CD4-positive, CD25-positive, alpha-beta regulatory T cell (primary cell): Measurements from ENCODE around the gene TUT1. TPM values are rescaled to one million over a fixed set of nuclear protein-coding genes. Genes with fewer than 3 reads are reported as not detected.

Source experiments
- ATAC-seq, 2 donors: fragments of 150-1000 bp; cut with Tn5 transposase; one replicate each; pipeline ENCODE4 v1.10.0; 2021; ENCODE audit warnings: low read depth in 2 of 2, moderate number of reproducible peaks in 2 of 2, moderate library complexity in 1 of 2
- DNase-seq, 3 donors: peaks; one replicate each; pipeline versions ENCODE4 v3.0.0 to v3.0.0-alpha.2; 2012 to 2022; ENCODE audit warnings: mixed read lengths in 1 of 3
- H3K27ac ChIP-seq: one replicate; pipeline ENCODE4 v1.7.0; 2013; ENCODE audit warnings: mild to moderate bottlenecking, low read length; ENCODE audit not compliant: insufficient read depth, poor library complexity, severe bottlenecking
- H3K27me3 ChIP-seq: one replicate; pipeline ENCODE4 v1.7.0; 2013; ENCODE audit warnings: low read length; ENCODE audit not compliant: control insufficient read depth, insufficient read depth
- H3K36me3 ChIP-seq: one replicate; pipeline ENCODE4 v1.7.0; 2013; ENCODE audit warnings: mild to moderate bottlenecking, low read length, moderate library complexity; ENCODE audit not compliant: control insufficient read depth, insufficient read depth
- H3K4me1 ChIP-seq: 2 replicates; pipeline ENCODE4 v1.7.0; 2013; ENCODE audit warnings: mild to moderate bottlenecking, low read length; ENCODE audit not compliant: insufficient read depth, control insufficient read depth, poor library complexity, severe bottlenecking
- H3K4me3 ChIP-seq: one replicate; pipeline ENCODE4 v1.7.0; 2013; ENCODE audit warnings: low read depth, mild to moderate bottlenecking, low read length, moderate library complexity
- H3K9me3 ChIP-seq, 2 experiments: 1 replicate in 1 of 2; 2 replicates in 1 of 2; pipeline ENCODE4 v1.7.0; 2013; ENCODE audit warnings: low read length in 2 of 2, mild to moderate bottlenecking in 1 of 2, moderate library complexity in 1 of 2; ENCODE audit not compliant: control insufficient read depth in 2 of 2
- H3K27ac Mint-ChIP-seq, 3 donors: one replicate each; pipeline ENCODE4 v1.8.0; 2020 to 2022; ENCODE audit warnings: mild to moderate bottlenecking in 3 of 3, mixed read lengths in 3 of 3, moderate library complexity in 2 of 3
- H3K27me3 Mint-ChIP-seq: one replicate; pipeline ENCODE4 v1.8.0; 2022; ENCODE audit warnings: mild to moderate bottlenecking, mixed read lengths
- H3K36me3 Mint-ChIP-seq: one replicate; pipeline ENCODE4 v1.8.0; 2020; ENCODE audit warnings: mixed read lengths
- H3K4me1 Mint-ChIP-seq, 4 donors: one replicate each; pipeline ENCODE4 v1.8.0; 2020 to 2022; ENCODE audit warnings: mixed read lengths in 4 of 4, mild to moderate bottlenecking in 1 of 4
- H3K4me3 Mint-ChIP-seq, 4 donors: one replicate each; pipeline ENCODE4 v1.8.0; 2020 to 2022; ENCODE audit warnings: mild to moderate bottlenecking in 4 of 4, mixed read lengths in 4 of 4, moderate library complexity in 3 of 4
- H3K9me3 Mint-ChIP-seq, 7 donors: one replicate each; pipeline ENCODE4 v1.8.0; 2020 to 2022; ENCODE audit warnings: mixed read lengths in 7 of 7, mild to moderate bottlenecking in 3 of 7, moderate library complexity in 2 of 7
- polyA plus RNA-seq, 4 donors: library from polyadenylated mRNA; unstranded; fragments of 300-500 nt; fragmentation: Illumina TruSeq; gene quantifications; one replicate each; pipeline ENCODE4 v1.2.3, GENCODE V29; 2021
- total RNA-seq: library from RNA; stranded (reverse); gene quantifications from one replicate; pipeline ENCODE4 v1.2.3, GENCODE V29; 2022

TUT1 gene
- total and polyA plus RNA-seq, 5 donors from 2014 or later, result 6.5 to 22.0 (median 11.2) TPM

GRCh38 chr11:62556875-62557631, 34.3 kb downstream of the TUT1 start:
- H3K27me3 Mint-ChIP-seq, result peaks cover under 1% of the 10 kb centered on the region
- DNase-seq, result peak in 1 of 3 donors; percentile 79

GRCh38 chr11:62556108-62556874, 35.0 kb downstream of the TUT1 start:
- DNase-seq (peak; percentile 77 to 95 (median 78)), ATAC-seq (peak; percentile 69 to 71)
- H3K4me3 Mint-ChIP-seq, result peak overlapping the region; percentile 85 to 94 (median 89)
- peaks cover 6% of the 10 kb centered on the region for H3K27me3 Mint-ChIP-seq
- H3K4me1 Mint-ChIP-seq, result peaks cover 15 to 93% (median 66%) of the 10 kb centered on the region in 4 donors
- Histone ChIP-seq H3K27ac (peak overlapping the region; percentile 99), H3K9me3 (no peaks in the 10 kb centered on the region), H3K27me3 (no peaks in the 10 kb centered on the region), H3K36me3 (peaks cover 13% of the 10 kb centered on the region), H3K4me3 (peak overlapping the region; percentile 73), H3K4me1 (peaks cover 96% of the 10 kb centered on the region)
- H3K9me3 Mint-ChIP-seq, result peaks cover 0 to 3% (median 0%) of the 10 kb centered on the region in 7 donors
- peaks cover 16% of the 10 kb centered on the region for H3K36me3 Mint-ChIP-seq
- peak overlapping the region; percentile 99 to 100 (median 99) for H3K27ac Mint-ChIP-seq

More at GRCh38 chr11:62556875-62557631, 34.3 kb downstream of the TUT1 start:
- Histone ChIP-seq H3K9me3 (no peaks in the 10 kb centered on the region), H3K4me1 (peaks cover 88% of the 10 kb centered on the region), H3K27ac (peak overlapping the region; percentile 99), H3K4me3 (peak overlapping the region; percentile 73), H3K36me3 (peaks cover 15% of the 10 kb centered on the region), H3K27me3 (no peaks in the 10 kb centered on the region)
- peak in 1 of 2 donors; percentile 2 for ATAC-seq
- Mint-ChIP-seq H3K9me3 (no peaks in the 10 kb centered on the region), H3K4me3 (peak overlapping the region; percentile 85 to 94 (median 89)), H3K27ac (peak overlapping the region; percentile 99 to 100 (median 99)), H3K36me3 (peaks cover 21% of the 10 kb centered on the region), H3K4me1 (peaks cover 15 to 90% (median 62%) of the 10 kb centered on the region in 4 donors)

GRCh38 chr11:62555464-62556107, 35.7 kb downstream of the TUT1 start:
- H3K4me3 Mint-ChIP-seq, result peak overlapping the region; percentile 85 to 94 (median 89)
- peaks cover 6% of the 10 kb centered on the region for H3K27me3 Mint-ChIP-seq
- ATAC-seq (peak; percentile 19 to 25), DNase-seq (peak; percentile 77 to 87 (median 86))
- H3K4me1 ChIP-seq, result peaks cover 100% of the 10 kb centered on the region
- H3K27ac ChIP-seq, result peak overlapping the region; percentile 99
- H3K9me3 Mint-ChIP-seq, result peaks cover 0 to 3% (median 0%) of the 10 kb centered on the region in 7 donors
- H3K27me3 ChIP-seq, result no peaks in the 10 kb centered on the region
- peaks cover 14% of the 10 kb centered on the region for H3K36me3 Mint-ChIP-seq
- H3K4me1 Mint-ChIP-seq, result peaks cover 13 to 95% (median 68%) of the 10 kb centered on the region in 4 donors
- peak overlapping the region; percentile 73 for H3K4me3 ChIP-seq
- peaks cover 13% of the 10 kb centered on the region for H3K36me3 ChIP-seq
- H3K27ac Mint-ChIP-seq, result peak overlapping the region; percentile 99 to 100 (median 99)
- H3K9me3 ChIP-seq, result no peaks in the 10 kb centered on the region

GRCh38 chr11:62554387-62555167, 36.7 kb downstream of the TUT1 start:
- ATAC-seq (no peak), DNase-seq (no peak)
- Mint-ChIP-seq H3K9me3 (peaks cover 0 to 3% (median 0%) of the 10 kb centered on the region in 7 donors), H3K36me3 (peaks cover 6% of the 10 kb centered on the region), H3K27ac (peak overlapping the region; percentile 99 to 100 (median 99)), H3K4me1 (peaks cover 11 to 95% (median 71%) of the 10 kb centered on the region in 4 donors), H3K27me3 (peaks cover 6% of the 10 kb centered on the region), H3K4me3 (peak overlapping the region; percentile 85 to 94 (median 89))
- no peaks in the 10 kb centered on the region for H3K9me3 ChIP-seq
- H3K36me3 ChIP-seq, result peaks cover 8% of the 10 kb centered on the region
- peak overlapping the region; percentile 73 for H3K4me3 ChIP-seq
- peaks cover 99% of the 10 kb centered on the region for H3K4me1 ChIP-seq
- H3K27me3 ChIP-seq, result no peaks in the 10 kb centered on the region
- peak overlapping the region; percentile 99 for H3K27ac ChIP-seq

- ATAC-seq, result no peak
- Mint-ChIP-seq H3K27me3 (peaks cover 6% of the 10 kb centered on the region), H3K9me3 (peaks cover 0 to 3% (median 0%) of the 10 kb centered on the region in 7 donors), H3K4me3 (peak overlapping the region; percentile 18 to 90 (median 72)), H3K4me1 (peaks cover 11 to 93% (median 69%) of the 10 kb centered on the region in 4 donors), H3K27ac (peak overlapping the region; percentile 99 to 100 (median 99)), H3K36me3 (no peaks in the 10 kb centered on the region)
- Histone ChIP-seq H3K27ac (peak overlapping the region; percentile 99), H3K27me3 (no peaks in the 10 kb centered on the region), H3K36me3 (peaks cover under 1% of the 10 kb centered on the region), H3K9me3 (no peaks in the 10 kb centered on the region), H3K4me1 (peaks cover 93% of the 10 kb centered on the region), H3K4me3 (peak overlapping the region; percentile 24)
- no peak for DNase-seq
Observed at GRCh38 chr11:62553839-62554361, 37.4 kb downstream of the TUT1 start.

- H3K27ac ChIP-seq, result peak overlapping the region; percentile 99
- Mint-ChIP-seq H3K9me3 (peaks cover 0 to 3% (median 0%) of the 10 kb centered on the region in 7 donors), H3K27me3 (peaks cover 6% of the 10 kb centered on the region), H3K4me3 (peak overlapping the region; percentile 75 to 89 (median 87)), H3K27ac (peak overlapping the region; percentile 99 to 100 (median 99)), H3K36me3 (no peaks in the 10 kb centered on the region), H3K4me1 (peaks cover 11 to 95% (median 69%) of the 10 kb centered on the region in 4 donors)
- H3K4me3 ChIP-seq, result peak overlapping the region; percentile 70
- ATAC-seq (peak; percentile 10 to 12), DNase-seq (peak; percentile 59 to 85 (median 70))
- H3K4me1 ChIP-seq, result peaks cover 87% of the 10 kb centered on the region
- H3K36me3 ChIP-seq, result no peaks in the 10 kb centered on the region
- no peaks in the 10 kb centered on the region for H3K9me3 ChIP-seq
- H3K27me3 ChIP-seq, result no peaks in the 10 kb centered on the region
Observed at GRCh38 chr11:62553080-62553838, 38.1 kb downstream of the TUT1 start.
